D721Med (cell line): ENCODE results near the gene GNAQ.

Experiments
- DNase-seq: peaks from one replicate; pipeline ENCODE4 v3.0.0; 2011; ENCODE audit warnings: low spot score; ENCODE audit not compliant: insufficient read length
- FAIRE-seq: peaks from 2 replicates; lab custom pipeline; 2011; peaks lifted over from hg19 to GRCh38; lab: Jason Lieb, UNC
- CTCF ChIP-seq: IDR thresholded peaks from 2 replicates; pipeline ENCODE4 v1.5.1; 2012; ENCODE audit warnings: mild to moderate bottlenecking, control low read depth; ENCODE audit not compliant: insufficient read depth; ENCODE audit errors: missing control alignments

The GNAQ gene

GRCh38 chr9:77943057-77943456, 88.6 kb downstream of the GNAQ start:
- FAIRE-seq (no peak), DNase-seq (no peak)
- TF ChIP-seq CTCF = no peak

- TF ChIP-seq CTCF = no peak
- FAIRE-seq (no peak), DNase-seq (no peak)
These were observed 92.4 kb downstream of the GNAQ start for GRCh38 chr9:77939149-77939668.

- FAIRE-seq (no peak), DNase-seq (no peak)
- no peak for TF ChIP-seq CTCF
These were observed 93.4 kb downstream of the GNAQ start for GRCh38 chr9:77938163-77938562.

- TF ChIP-seq CTCF = no peak
- FAIRE-seq (no peak), DNase-seq (no peak)
These were observed 95.6 kb downstream of the GNAQ start for GRCh38 chr9:77935974-77936373.

- FAIRE-seq (no peak), DNase-seq (no peak)
- TF ChIP-seq CTCF = no peak
These were observed 96.4 kb downstream of the GNAQ start for GRCh38 chr9:77935211-77935610.

GRCh38 chr9:77933976-77934375, 97.6 kb downstream of the GNAQ start:
- no peak for TF ChIP-seq CTCF
- no peak for DNase-seq
- no peak for FAIRE-seq

- no peak for TF ChIP-seq CTCF
- FAIRE-seq (no peak), DNase-seq (no peak)
These were observed 98.6 kb downstream of the GNAQ start for GRCh38 chr9:77933019-77933418.
